OCI-LY3 (cell line): ENCODE data around the gene SFTA2.

Experiments
- H2AFZ ChIP-seq: fragments of 200-600, 300-600 bp; shearing (Covaris generic); 2 replicates; pipeline ENCODE4 v1.6.0; 2014; ENCODE audit warnings: antibody characterized with exemption, low read depth, low read length
- H3K27ac ChIP-seq: fragments of 200-600, 300-600 bp; sonication (generic); 2 replicates; pipeline ENCODE4 v1.5.1; 2014; ENCODE audit warnings: mild to moderate bottlenecking, low read length, moderate library complexity, mixed read lengths
- H3K27me3 ChIP-seq: fragments of 200-600, 300-600 bp; sonication (generic); 2 replicates; pipeline ENCODE4 v1.6.1; 2014; ENCODE audit warnings: low read depth, low read length, mixed read lengths
- H3K36me3 ChIP-seq: fragments of 200-600, 300-600 bp; sonication (generic); replicated peaks from 2 replicates; pipeline ENCODE3; 2014; ENCODE audit warnings: low read depth, low read length, mixed read lengths
- H3K4me1 ChIP-seq: fragments of 300-600, 200-600 bp; sonication (generic); 2 replicates; pipeline ENCODE4 v1.6.1; 2014; ENCODE audit warnings: low read length, mixed read lengths
- H3K4me2 ChIP-seq: fragments of 200-600, 300-600 bp; sonication (generic); 2 replicates; pipeline ENCODE4 v1.6.1; 2014; ENCODE audit warnings: low read length, mixed read lengths
- H3K4me3 ChIP-seq: fragments of 300-600, 200-600 bp; sonication (generic); 2 replicates; pipeline ENCODE4 v1.5.1; 2014; ENCODE audit warnings: antibody characterized with exemption, mild to moderate bottlenecking, low read length, moderate library complexity
- H3K79me2 ChIP-seq: fragments of 300-600, 200-600 bp; shearing (Covaris generic); 2 replicates; pipeline ENCODE4 v1.6.1; 2014; ENCODE audit warnings: mild to moderate bottlenecking, low read length, mixed read lengths
- H3K9ac ChIP-seq: fragments of 300-600, 200-600 bp; shearing (Covaris generic); 2 replicates; pipeline ENCODE4 v1.6.0; 2014; ENCODE audit warnings: mild to moderate bottlenecking, low read length, moderate library complexity
- H3K9me3 ChIP-seq: fragments of 200-600, 300-600 bp; shearing (Covaris generic); 2 replicates; pipeline ENCODE4 v1.6.1; 2014; ENCODE audit warnings: low read length, mixed read lengths; ENCODE audit not compliant: insufficient read depth
- H4K20me1 ChIP-seq: fragments of 200-600, 300-600 bp; sonication (generic); 2 replicates; pipeline ENCODE4 v1.6.1; 2016; ENCODE audit warnings: low read length, mixed read lengths; ENCODE audit not compliant: insufficient read depth
- EZH2phosphoT487 ChIP-seq: fragments of 200-600 bp; shearing (Covaris generic); IDR thresholded peaks from 2 replicates; pipeline ENCODE4 v1.6.1; 2018; ENCODE audit warnings: antibody characterized with exemption, mixed run types, low read depth
- TF ChIP-seq, protein P1 (sequence below): fragments of 200-600, 300-600 bp; sonication (generic); IDR thresholded peaks from 2 replicates; pipeline ENCODE4 v1.5.1; 2014; ENCODE audit warnings: antibody characterized with exemption, low read length, low read depth

The SFTA2 gene

DNA sequence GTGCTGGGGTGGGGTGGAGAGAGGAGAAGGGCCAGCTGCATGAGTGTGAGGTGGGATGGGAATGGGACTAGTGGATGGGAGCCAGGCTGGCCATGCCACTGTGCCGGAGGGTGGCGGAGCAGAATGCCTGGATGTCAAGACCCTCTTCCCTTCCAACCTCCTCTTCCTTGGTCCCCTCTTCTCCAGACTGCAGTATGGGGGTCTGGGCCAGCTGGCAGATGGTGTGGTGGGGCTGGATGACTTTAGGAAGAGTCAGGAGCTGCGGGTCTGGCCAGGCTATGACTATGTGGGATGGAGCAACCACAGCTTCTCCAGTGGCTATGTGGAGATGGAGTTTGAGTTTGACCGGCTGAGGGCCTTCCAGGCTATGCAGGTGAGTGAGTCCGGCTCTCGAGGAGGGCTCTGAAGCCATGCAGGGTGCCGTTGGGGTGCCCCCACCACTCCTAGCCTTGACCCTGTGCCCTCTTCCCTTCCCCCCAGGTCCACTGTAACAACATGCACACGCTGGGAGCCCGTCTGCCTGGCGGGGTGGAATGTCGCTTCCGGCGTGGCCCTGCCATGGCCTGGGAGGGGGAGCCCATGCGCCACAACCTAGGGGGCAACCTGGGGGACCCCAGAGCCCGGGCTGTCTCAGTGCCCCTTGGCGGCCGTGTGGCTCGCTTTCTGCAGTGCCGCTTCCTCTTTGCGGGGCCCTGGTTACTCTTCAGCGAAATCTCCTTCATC is 40.0 kb downstream of the SFTA2 start:
- no peaks in the 10 kb centered on the region for H3K79me2 ChIP-seq
- no peaks in the 10 kb centered on the region for H3K4me1 ChIP-seq
- no peaks in the 10 kb centered on the region for H3K9me3 ChIP-seq
- H4K20me1 ChIP-seq, result no peaks in the 10 kb centered on the region
- no peaks in the 10 kb centered on the region for H3K36me3 ChIP-seq
- H3K27ac ChIP-seq, result no peak overlapping the region
- no peak overlapping the region for H3K4me2 ChIP-seq
- no peak overlapping the region for H3K9ac ChIP-seq
- no peak overlapping the region for H3K4me3 ChIP-seq
- TF ChIP-seq EZH2phosphoT487, result no peak
- TF ChIP-seq, protein P1, sequence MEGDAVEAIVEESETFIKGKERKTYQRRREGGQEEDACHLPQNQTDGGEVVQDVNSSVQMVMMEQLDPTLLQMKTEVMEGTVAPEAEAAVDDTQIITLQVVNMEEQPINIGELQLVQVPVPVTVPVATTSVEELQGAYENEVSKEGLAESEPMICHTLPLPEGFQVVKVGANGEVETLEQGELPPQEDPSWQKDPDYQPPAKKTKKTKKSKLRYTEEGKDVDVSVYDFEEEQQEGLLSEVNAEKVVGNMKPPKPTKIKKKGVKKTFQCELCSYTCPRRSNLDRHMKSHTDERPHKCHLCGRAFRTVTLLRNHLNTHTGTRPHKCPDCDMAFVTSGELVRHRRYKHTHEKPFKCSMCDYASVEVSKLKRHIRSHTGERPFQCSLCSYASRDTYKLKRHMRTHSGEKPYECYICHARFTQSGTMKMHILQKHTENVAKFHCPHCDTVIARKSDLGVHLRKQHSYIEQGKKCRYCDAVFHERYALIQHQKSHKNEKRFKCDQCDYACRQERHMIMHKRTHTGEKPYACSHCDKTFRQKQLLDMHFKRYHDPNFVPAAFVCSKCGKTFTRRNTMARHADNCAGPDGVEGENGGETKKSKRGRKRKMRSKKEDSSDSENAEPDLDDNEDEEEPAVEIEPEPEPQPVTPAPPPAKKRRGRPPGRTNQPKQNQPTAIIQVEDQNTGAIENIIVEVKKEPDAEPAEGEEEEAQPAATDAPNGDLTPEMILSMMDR, result no peak
- H3K27me3 ChIP-seq, result no peaks in the 10 kb centered on the region
- H2AFZ ChIP-seq, result no peak overlapping the region

- Histone ChIP-seq H3K9me3 (no peaks in the 10 kb centered on the region), H3K36me3 (no peaks in the 10 kb centered on the region), H3K4me2 (no peak overlapping the region), H3K79me2 (no peaks in the 10 kb centered on the region), H3K4me1 (no peaks in the 10 kb centered on the region), H3K9ac (no peak overlapping the region), H3K27ac (no peak overlapping the region), H4K20me1 (no peaks in the 10 kb centered on the region), H2AFZ (no peak overlapping the region), H3K27me3 (no peaks in the 10 kb centered on the region), H3K4me3 (no peak overlapping the region)
- no peak for TF ChIP-seq EZH2phosphoT487
- TF ChIP-seq, protein P1, result no peak
Observed at GRCh38 chr6:30891450-30891723, 40.6 kb downstream of the SFTA2 start.

- Histone ChIP-seq H3K36me3 (no peaks in the 10 kb centered on the region), H3K4me2 (no peak overlapping the region), H3K4me3 (no peak overlapping the region), H3K9ac (no peak overlapping the region), H3K79me2 (no peaks in the 10 kb centered on the region), H3K9me3 (no peaks in the 10 kb centered on the region), H3K4me1 (no peaks in the 10 kb centered on the region), H3K27me3 (no peaks in the 10 kb centered on the region), H3K27ac (no peak overlapping the region), H4K20me1 (no peaks in the 10 kb centered on the region), H2AFZ (no peak overlapping the region)
- TF ChIP-seq, protein P1, result no peak
Observed at GRCh38 chr6:30890646-30891449, 41.1 kb downstream of the SFTA2 start.

- H3K4me2 ChIP-seq, result no peak overlapping the region
- H3K9me3 ChIP-seq, result no peaks in the 10 kb centered on the region
- H3K4me1 ChIP-seq, result peaks cover 4% of the 10 kb centered on the region
- no peaks in the 10 kb centered on the region for H3K36me3 ChIP-seq
- TF ChIP-seq, protein P1, result no peak
- no peak for TF ChIP-seq EZH2phosphoT487
- H4K20me1 ChIP-seq, result no peaks in the 10 kb centered on the region
- no peak overlapping the region for H3K4me3 ChIP-seq
- H2AFZ ChIP-seq, result no peak overlapping the region
- H3K9ac ChIP-seq, result no peak overlapping the region
- no peaks in the 10 kb centered on the region; the same call in 1 of the 2 replicates for H3K27me3 ChIP-seq
- H3K27ac ChIP-seq, result no peak overlapping the region
- no peaks in the 10 kb centered on the region for H3K79me2 ChIP-seq
Observed at GRCh38 chr6:30889921-30890645, 41.9 kb downstream of the SFTA2 start.
